Activated naive CD4-positive, alpha-beta T cell treated with anti-CD3 and anti-CD28 coated beads, Interleukin-2, amount 50 U/mL, for 24 hours (primary cell): ENCODE measurements around the gene KCNIP2.

Source experiments
- H3K27ac Mint-ChIP-seq: one replicate; pipeline ENCODE4 v1.8.0; 2021; ENCODE audit warnings: mild to moderate bottlenecking, mixed read lengths
- H3K27me3 Mint-ChIP-seq: one replicate; pipeline ENCODE4 v1.8.0; 2021; ENCODE audit warnings: mixed read lengths
- H3K36me3 Mint-ChIP-seq: one replicate; pipeline ENCODE4 v1.8.0; 2021; ENCODE audit warnings: mixed read lengths
- H3K4me1 Mint-ChIP-seq: one replicate; pipeline ENCODE4 v1.8.0; 2021; ENCODE audit warnings: mixed read lengths
- H3K4me3 Mint-ChIP-seq: one replicate; pipeline ENCODE4 v1.8.0; 2021; ENCODE audit warnings: mild to moderate bottlenecking, mixed read lengths
- H3K9me3 Mint-ChIP-seq: one replicate; pipeline ENCODE4 v1.8.0; 2021; ENCODE audit warnings: mixed read lengths

The KCNIP2 gene

GRCh38 chr10:101837748-101838147 is 5.9 kb downstream of the KCNIP2 start:
- peaks cover 65% of the 10 kb centered on the region for H3K4me1 Mint-ChIP-seq
- H3K4me3 Mint-ChIP-seq = no peak overlapping the region
- no peaks in the 10 kb centered on the region for H3K27me3 Mint-ChIP-seq

GRCh38 chr10:101835362-101835761 is 8.2 kb downstream of the KCNIP2 start:
- Mint-ChIP-seq H3K27ac (no peak overlapping the region), H3K4me1 (peaks cover 60% of the 10 kb centered on the region), H3K27me3 (no peaks in the 10 kb centered on the region)

More at GRCh38 chr10:101837748-101838147, 5.9 kb downstream of the KCNIP2 start:
- no peak overlapping the region for H3K27ac Mint-ChIP-seq
- H3K9me3 Mint-ChIP-seq = no peaks in the 10 kb centered on the region
- no peaks in the 10 kb centered on the region for H3K36me3 Mint-ChIP-seq

GRCh38 chr10:101834341-101834740 is 9.3 kb downstream of the KCNIP2 start:
- Mint-ChIP-seq H3K36me3 (no peaks in the 10 kb centered on the region), H3K27me3 (no peaks in the 10 kb centered on the region), H3K27ac (no peak overlapping the region), H3K9me3 (no peaks in the 10 kb centered on the region), H3K4me1 (peaks cover 59% of the 10 kb centered on the region), H3K4me3 (no peak overlapping the region)

More at GRCh38 chr10:101835362-101835761, 8.2 kb downstream of the KCNIP2 start:
- Mint-ChIP-seq H3K9me3 (no peaks in the 10 kb centered on the region), H3K36me3 (no peaks in the 10 kb centered on the region), H3K4me3 (no peak overlapping the region)

GRCh38 chr10:101833466-101833865 is 10.1 kb downstream of the KCNIP2 start:
- peak overlapping the region; percentile 60 for H3K27ac Mint-ChIP-seq
- H3K36me3 Mint-ChIP-seq = no peaks in the 10 kb centered on the region
- peaks cover 58% of the 10 kb centered on the region for H3K4me1 Mint-ChIP-seq
- H3K4me3 Mint-ChIP-seq = no peak overlapping the region
- no peaks in the 10 kb centered on the region for H3K27me3 Mint-ChIP-seq
- H3K9me3 Mint-ChIP-seq = no peaks in the 10 kb centered on the region

- Mint-ChIP-seq H3K36me3 (no peaks in the 10 kb centered on the region), H3K27me3 (no peaks in the 10 kb centered on the region), H3K9me3 (no peaks in the 10 kb centered on the region), H3K27ac (no peak overlapping the region), H3K4me1 (peaks cover 58% of the 10 kb centered on the region), H3K4me3 (no peak overlapping the region)
Measured at GRCh38 chr10:101832325-101832771, 11.3 kb downstream of the KCNIP2 start.

GRCh38 chr10:101831169-101831811 is 12.3 kb downstream of the KCNIP2 start:
- Mint-ChIP-seq H3K36me3 (no peaks in the 10 kb centered on the region), H3K4me1 (peaks cover 58% of the 10 kb centered on the region), H3K27me3 (no peaks in the 10 kb centered on the region), H3K9me3 (no peaks in the 10 kb centered on the region), H3K4me3 (peak overlapping the region; percentile 80), H3K27ac (peak overlapping the region; percentile 97)

- Mint-ChIP-seq H3K36me3 (no peaks in the 10 kb centered on the region), H3K27ac (peak overlapping the region; percentile 97), H3K4me1 (peaks cover 52% of the 10 kb centered on the region), H3K9me3 (no peaks in the 10 kb centered on the region), H3K27me3 (no peaks in the 10 kb centered on the region), H3K4me3 (peak overlapping the region; percentile 80)
Measured at GRCh38 chr10:101830322-101831168, 13.1 kb downstream of the KCNIP2 start.

GRCh38 chr10:101829561-101830315 is 13.9 kb downstream of the KCNIP2 start:
- Mint-ChIP-seq H3K36me3 (no peaks in the 10 kb centered on the region), H3K4me3 (peak overlapping the region; percentile 80), H3K27ac (peak overlapping the region; percentile 97), H3K27me3 (no peaks in the 10 kb centered on the region), H3K4me1 (peaks cover 46% of the 10 kb centered on the region), H3K9me3 (no peaks in the 10 kb centered on the region)

GRCh38 chr10:101828766-101829551 is 14.6 kb downstream of the KCNIP2 start:
- Mint-ChIP-seq H3K27me3 (no peaks in the 10 kb centered on the region), H3K4me1 (peaks cover 38% of the 10 kb centered on the region), H3K27ac (no peak overlapping the region), H3K4me3 (no peak overlapping the region), H3K36me3 (no peaks in the 10 kb centered on the region), H3K9me3 (no peaks in the 10 kb centered on the region)

- Mint-ChIP-seq H3K27me3 (no peaks in the 10 kb centered on the region), H3K9me3 (no peaks in the 10 kb centered on the region), H3K4me1 (peaks cover 29% of the 10 kb centered on the region), H3K36me3 (no peaks in the 10 kb centered on the region), H3K4me3 (no peak overlapping the region), H3K27ac (no peak overlapping the region)
Measured at GRCh38 chr10:101827919-101828600, 15.5 kb downstream of the KCNIP2 start.

- Mint-ChIP-seq H3K9me3 (no peaks in the 10 kb centered on the region), H3K27me3 (no peaks in the 10 kb centered on the region), H3K27ac (no peak overlapping the region), H3K36me3 (no peaks in the 10 kb centered on the region), H3K4me1 (peaks cover 23% of the 10 kb centered on the region), H3K4me3 (no peak overlapping the region)
Measured at GRCh38 chr10:101826852-101827434, 16.7 kb downstream of the KCNIP2 start.

GRCh38 chr10:101824736-101825135 is 18.9 kb downstream of the KCNIP2 start:
- peaks cover 11% of the 10 kb centered on the region for H3K4me1 Mint-ChIP-seq
- no peak overlapping the region for H3K27ac Mint-ChIP-seq
- no peaks in the 10 kb centered on the region for H3K9me3 Mint-ChIP-seq
- no peaks in the 10 kb centered on the region for H3K27me3 Mint-ChIP-seq
- no peaks in the 10 kb centered on the region for H3K36me3 Mint-ChIP-seq
- H3K4me3 Mint-ChIP-seq = no peak overlapping the region

- H3K4me1 Mint-ChIP-seq = peaks cover 35% of the 10 kb centered on the region
- peak overlapping the region; percentile 100 for H3K27ac Mint-ChIP-seq
- no peaks in the 10 kb centered on the region for H3K27me3 Mint-ChIP-seq
- H3K36me3 Mint-ChIP-seq = peaks cover 2% of the 10 kb centered on the region
- peak overlapping the region; percentile 99 for H3K4me3 Mint-ChIP-seq
- no peaks in the 10 kb centered on the region for H3K9me3 Mint-ChIP-seq
Measured at GRCh38 chr10:101818872-101819633, 24.5 kb downstream of the KCNIP2 start.
